ENCODE measurements around the gene ANXA3. TPM values are rescaled to one million over a fixed set of nuclear protein-coding genes. Genes with fewer than 3 reads are reported as not detected.

The ANXA3 gene
- total RNA-seq, 1 donor from 2014 or later: not detected

GRCh38 chr4:78560296-78560963, 8.9 kb downstream of the ANXA3 start:
- Mint-ChIP-seq H3K27me3 (ENCODE audit: low read depth) (no peaks in the 10 kb centered on the region), H3K4me3 (no peak overlapping the region), H3K36me3 (ENCODE audit: low read depth) (no peaks in the 10 kb centered on the region), H3K4me1 (peaks cover 10% of the 10 kb centered on the region), H3K9me3 (no peaks in the 10 kb centered on the region), H3K27ac (ENCODE audit: unreplicated experiment) (no peak overlapping the region)
- no peak for DNase-seq (ENCODE audit: low read depth, low spot score)
- no peak for TF ChIP-seq CTCF (conservative IDR thresholded peaks at IDR 0.05)

- Mint-ChIP-seq H3K36me3 (ENCODE audit: low read depth) (no peaks in the 10 kb centered on the region), H3K9me3 (no peaks in the 10 kb centered on the region), H3K27me3 (ENCODE audit: low read depth) (no peaks in the 10 kb centered on the region), H3K4me1 (peaks cover 21% of the 10 kb centered on the region), H3K27ac (ENCODE audit: unreplicated experiment) (no peak overlapping the region), H3K4me3 (no peak overlapping the region)
- no peak for TF ChIP-seq CTCF (conservative IDR thresholded peaks at IDR 0.05)
- DNase-seq (ENCODE audit: low read depth, low spot score): no peak
Measured at GRCh38 chr4:78561677-78562076, 10.1 kb downstream of the ANXA3 start.

GRCh38 chr4:78562687-78563086, 11.1 kb downstream of the ANXA3 start:
- TF ChIP-seq CTCF (conservative IDR thresholded peaks at IDR 0.05): no peak

GRCh38 chr4:78565971-78566372, 14.4 kb downstream of the ANXA3 start:
- Mint-ChIP-seq H3K4me1 (peaks cover 27% of the 10 kb centered on the region), H3K4me3 (no peak overlapping the region), H3K27ac (ENCODE audit: unreplicated experiment) (no peak overlapping the region), H3K9me3 (no peaks in the 10 kb centered on the region), H3K36me3 (ENCODE audit: low read depth) (no peaks in the 10 kb centered on the region), H3K27me3 (ENCODE audit: low read depth) (no peaks in the 10 kb centered on the region)
- TF ChIP-seq CTCF (conservative IDR thresholded peaks at IDR 0.05): no peak
- DNase-seq (ENCODE audit: low read depth, low spot score): no peak

More at GRCh38 chr4:78562687-78563086, 11.1 kb downstream of the ANXA3 start:
- Mint-ChIP-seq H3K9me3 (no peaks in the 10 kb centered on the region), H3K4me3 (no peak overlapping the region), H3K27me3 (ENCODE audit: low read depth) (no peaks in the 10 kb centered on the region), H3K36me3 (ENCODE audit: low read depth) (no peaks in the 10 kb centered on the region), H3K27ac (ENCODE audit: unreplicated experiment) (no peak overlapping the region), H3K4me1 (peaks cover 27% of the 10 kb centered on the region)
- no peak for DNase-seq (ENCODE audit: low read depth, low spot score)

- Mint-ChIP-seq H3K4me3 (no peak overlapping the region), H3K36me3 (ENCODE audit: low read depth) (no peaks in the 10 kb centered on the region), H3K9me3 (no peaks in the 10 kb centered on the region), H3K27me3 (ENCODE audit: low read depth) (no peaks in the 10 kb centered on the region), H3K27ac (ENCODE audit: unreplicated experiment) (no peak overlapping the region), H3K4me1 (peaks cover 27% of the 10 kb centered on the region)
- DNase-seq (ENCODE audit: low read depth, low spot score): no peak
- TF ChIP-seq CTCF (conservative IDR thresholded peaks at IDR 0.05): no peak
Measured at GRCh38 chr4:78566834-78567499, 15.4 kb downstream of the ANXA3 start.
